H4 (cell line): Measurements from ENCODE around the gene SMARCC2. TPM values are rescaled to one million over a fixed set of nuclear protein-coding genes. Genes with fewer than 3 reads are reported as not detected.

Experiments used
- DNase-seq: peaks from one replicate; pipeline ENCODE4 v3.0.0-alpha.2; 2015; ENCODE audit warnings: low spot score
- total RNA-seq: library from RNA; depleted of rRNA; stranded (reverse); fragments of >200 nt; shearing (Covaris generic); gene quantifications from 2 replicates; pipeline ENCODE4 v1.2.3, GENCODE V29; 2014; rRNA removed

Gene SMARCC2
- 19.6 and 22.9 TPM in 2 replicates for total RNA-seq

GRCh38 chr12:56189099-56189917 lies at the start of gene SMARCC2:
Gene SMARCC2, minus strand, starts transcription at chr12:56189483. Its CDS starts 22 bp downstream, at chr12:56189461.
- peak; percentile 81 for DNase-seq

GRCh38 chr12:56237552-56237951 lies 48.3 kb upstream of the SMARCC2 start:
- no peak for DNase-seq

- DNase-seq: no peak
Observed at GRCh38 chr12:56236985-56237384, 47.7 kb upstream of the SMARCC2 start.

- DNase-seq: no peak
Observed at GRCh38 chr12:56236091-56236490, 46.8 kb upstream of the SMARCC2 start.

- DNase-seq: no peak
Observed at GRCh38 chr12:56234746-56235436, 45.6 kb upstream of the SMARCC2 start.

- DNase-seq: no peak
Observed at GRCh38 chr12:56231184-56231582, 41.9 kb upstream of the SMARCC2 start.

GRCh38 chr12:56230432-56231183 lies 41.3 kb upstream of the SMARCC2 start:
- no peak for DNase-seq

- no peak for DNase-seq
Observed at GRCh38 chr12:56229916-56230431, 40.7 kb upstream of the SMARCC2 start, which contains the start of gene SLC39A5. Gene SLC39A5, plus strand, starts transcription at chr12:56230051. Its CDS starts 1,224 bp downstream, at chr12:56231275.

GRCh38 chr12:56229082-56229481 lies 39.8 kb upstream of the SMARCC2 start:
- DNase-seq: no peak

- no peak for DNase-seq
Observed at GRCh38 chr12:56224954-56225353, 35.7 kb upstream of the SMARCC2 start.

- DNase-seq: peak; percentile 96
Observed at GRCh38 chr12:56224102-56224701, 34.9 kb upstream of the SMARCC2 start, which contains the start of gene NABP2. Gene NABP2, plus strand, starts transcription at chr12:56224342. Its CDS starts 515 bp downstream, at chr12:56224857.

- no peak for DNase-seq
Observed at GRCh38 chr12:56223571-56224101, 34.4 kb upstream of the SMARCC2 start.

GRCh38 chr12:56222531-56222895 lies 33.2 kb upstream of the SMARCC2 start:
- no peak for DNase-seq

GRCh38 chr12:56221757-56222530 lies 32.7 kb upstream of the SMARCC2 start, which contains the start of gene RNF41:
Gene RNF41, minus strand, starts transcription at chr12:56221922. Its CDS starts 7,875 bp downstream, at chr12:56214047.
- DNase-seq: peak; percentile 96

- DNase-seq: no peak
Observed at GRCh38 chr12:56221232-56221756, 32.0 kb upstream of the SMARCC2 start.

GRCh38 chr12:56220611-56221231 lies 31.4 kb upstream of the SMARCC2 start:
- no peak for DNase-seq

GRCh38 chr12:56219840-56220239 lies 30.6 kb upstream of the SMARCC2 start:
- no peak for DNase-seq

GRCh38 chr12:56216461-56216860 lies 27.2 kb upstream of the SMARCC2 start:
- DNase-seq: no peak

- DNase-seq: no peak
Observed at GRCh38 chr12:56213878-56214277, 24.6 kb upstream of the SMARCC2 start.
